Kidney glomerular epithelial cell (primary cell): ENCODE results near the gene SHROOM1.

Source experiments
- DNase-seq: peaks from one replicate; lab custom pipeline; 2025; lab: John Stamatoyannopoulos, UW

SHROOM1 gene

GRCh38 chr5:132824426-132824825 is 6.0 kb downstream of the SHROOM1 start:
- DNase-seq: no peak

DNA sequence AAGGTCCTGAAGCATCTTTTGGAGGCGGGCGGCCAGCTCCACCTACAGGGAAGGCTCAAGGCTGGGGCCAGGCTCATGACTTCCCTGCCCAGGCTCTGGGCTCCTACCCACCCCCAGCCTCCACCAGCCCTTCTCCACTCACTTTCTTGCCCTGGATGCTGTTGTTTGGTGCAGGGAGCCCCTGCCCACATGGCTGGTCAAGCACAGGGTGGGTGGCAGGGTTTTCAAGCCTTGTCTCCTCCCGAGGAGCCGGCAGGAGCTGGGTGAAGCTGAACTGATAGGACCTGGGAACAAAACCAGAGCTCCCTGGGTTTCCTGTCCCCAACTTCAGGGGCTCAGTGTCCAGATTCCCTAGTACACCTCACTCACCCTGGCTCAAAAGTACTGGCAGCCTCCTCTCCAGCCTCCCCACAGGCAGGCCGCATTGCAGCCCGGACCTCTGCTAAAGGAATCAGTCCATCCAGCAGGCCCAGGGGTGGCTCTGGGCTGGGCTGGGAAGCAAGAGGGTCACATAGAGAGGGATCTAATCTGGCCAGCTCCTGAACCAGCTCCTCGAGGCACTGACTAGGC is 6.9 kb downstream of the SHROOM1 start:
- no peak for DNase-seq

GRCh38 chr5:132822650-132823480 is 7.6 kb downstream of the SHROOM1 start:
- DNase-seq: no peak

GRCh38 chr5:132821791-132822190 is 8.7 kb downstream of the SHROOM1 start:
- peak; percentile 22 for DNase-seq

GRCh38 chr5:132821350-132821749 is 9.1 kb downstream of the SHROOM1 start:
- DNase-seq: no peak

DNA sequence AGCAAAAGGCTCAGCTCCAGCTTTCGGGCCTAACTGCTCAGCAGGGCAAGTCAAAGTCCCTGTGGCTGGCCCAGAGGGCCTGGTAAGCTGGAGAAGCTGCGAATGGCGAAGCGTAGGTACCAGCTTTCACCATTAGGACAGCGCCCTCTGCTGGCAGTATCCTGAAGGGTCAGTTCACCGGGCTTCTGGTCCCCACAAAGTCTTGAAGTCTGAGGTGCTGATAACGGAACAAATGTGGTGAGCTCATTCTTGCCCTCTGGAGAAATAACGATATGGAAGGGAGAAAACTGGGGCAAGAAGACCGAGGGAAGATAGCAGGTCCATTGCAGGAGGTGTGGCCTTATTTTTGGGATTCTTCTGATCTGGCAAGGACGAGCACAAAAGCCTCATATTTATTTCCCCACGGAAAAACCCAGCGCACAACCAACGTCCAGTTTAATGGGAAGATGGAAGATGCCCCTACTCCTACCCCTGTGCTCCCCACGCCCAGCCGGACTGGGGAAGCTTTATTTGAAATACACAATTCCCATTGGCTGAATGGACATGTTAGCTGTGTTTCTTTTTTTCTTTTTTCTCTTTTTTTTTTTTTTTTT is 10.2 kb downstream of the SHROOM1 start:
- peak; percentile 85 for DNase-seq

DNA sequence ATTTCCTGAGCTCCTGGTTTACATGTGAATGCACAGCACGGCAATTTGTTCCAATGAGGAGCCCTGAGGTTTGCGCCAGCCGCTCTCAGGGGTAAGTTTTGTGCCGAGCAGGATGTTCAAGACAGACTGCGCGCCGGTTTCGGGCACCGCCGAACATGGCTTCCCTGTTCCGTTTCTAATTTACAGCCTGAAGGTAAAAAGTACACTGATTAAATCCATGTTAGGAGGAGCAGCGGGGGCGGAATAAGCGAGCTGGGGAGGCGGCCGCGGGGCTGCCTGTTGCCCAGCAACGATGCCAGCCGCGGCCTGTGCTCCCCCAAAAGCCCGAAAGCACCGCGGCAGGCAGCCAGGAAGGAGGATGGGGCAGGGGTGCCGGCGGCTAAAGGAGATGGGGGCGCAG is 11.0 kb downstream of the SHROOM1 start:
- DNase-seq: no peak

DNA sequence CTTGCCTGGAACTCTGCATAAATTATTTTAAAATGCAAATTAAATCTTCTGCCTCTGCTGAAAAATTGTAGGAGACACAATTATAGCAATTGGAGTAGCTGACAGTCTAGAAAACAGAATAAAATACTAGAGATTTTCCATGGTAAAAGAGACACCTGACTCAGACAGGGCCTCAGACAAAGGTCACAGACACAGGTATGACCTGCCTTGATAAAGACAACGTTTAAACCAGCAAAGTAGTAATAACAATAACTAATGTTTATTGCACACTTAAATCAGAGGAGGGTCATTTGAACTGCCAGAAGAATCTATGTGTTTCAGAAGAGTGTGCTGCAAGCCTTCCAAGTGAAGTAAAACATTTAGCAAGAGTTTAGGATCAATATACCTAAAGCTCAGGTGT is 13.4 kb downstream of the SHROOM1 start:
- DNase-seq: no peak

GRCh38 chr5:132816554-132816953 is 13.9 kb downstream of the SHROOM1 start:
- DNase-seq: peak; percentile 22

DNA sequence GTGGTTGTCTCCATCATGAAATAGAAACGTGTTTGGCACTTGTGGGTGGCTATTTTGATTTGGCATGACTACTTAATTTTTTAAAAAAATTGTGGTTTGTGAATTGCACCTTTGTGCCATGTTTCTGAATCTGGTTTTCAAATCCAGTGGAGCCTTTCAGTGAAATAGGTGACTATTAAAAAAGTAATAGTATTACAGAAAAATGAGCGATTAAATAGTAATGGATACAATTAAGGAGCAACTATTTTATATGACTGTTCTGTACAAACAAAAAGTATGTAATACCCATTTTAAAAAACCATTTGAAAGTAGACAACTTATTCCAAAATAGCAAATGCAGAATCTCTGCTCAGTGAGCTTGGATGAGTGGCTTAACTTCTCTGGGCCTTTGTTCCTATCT is 14.4 kb downstream of the SHROOM1 start:
- DNase-seq: no peak

GRCh38 chr5:132815454-132815853 is 15.0 kb downstream of the SHROOM1 start:
- no peak for DNase-seq

DNA sequence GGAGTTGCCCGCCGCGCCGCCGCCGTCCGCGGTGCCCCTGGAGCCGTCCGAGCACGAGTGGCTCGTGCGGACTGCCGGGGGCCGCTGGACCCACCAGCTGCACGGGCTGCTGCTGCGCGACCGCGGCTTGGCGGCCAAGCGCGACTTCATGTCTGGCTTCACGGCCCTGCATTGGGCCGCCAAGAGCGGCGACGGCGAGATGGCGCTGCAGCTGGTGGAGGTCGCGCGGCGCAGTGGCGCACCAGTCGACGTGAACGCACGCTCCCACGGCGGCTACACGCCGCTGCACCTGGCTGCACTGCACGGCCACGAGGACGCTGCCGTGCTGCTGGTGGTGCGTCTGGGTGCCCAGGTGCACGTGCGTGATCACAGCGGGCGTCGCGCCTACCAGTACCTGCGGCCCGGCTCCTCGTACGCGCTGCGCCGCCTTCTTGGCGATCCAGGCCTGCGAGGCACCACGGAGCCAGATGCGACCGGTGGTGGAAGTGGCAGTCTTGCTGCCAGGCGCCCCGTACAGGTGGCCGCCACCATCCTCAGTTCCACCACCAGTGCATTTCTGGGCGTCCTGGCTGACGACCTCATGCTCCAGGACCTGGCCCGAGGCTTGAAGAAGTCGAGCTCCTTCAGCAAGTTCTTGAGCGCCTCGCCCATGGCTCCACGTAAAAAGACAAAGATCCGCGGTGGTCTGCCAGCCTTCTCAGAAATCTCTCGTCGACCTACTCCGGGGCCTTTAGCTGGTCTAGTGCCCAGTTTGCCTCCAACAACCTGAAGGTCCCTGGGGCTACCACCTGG is 15.7 kb downstream of the SHROOM1 start:
- DNase-seq: no peak

DNA sequence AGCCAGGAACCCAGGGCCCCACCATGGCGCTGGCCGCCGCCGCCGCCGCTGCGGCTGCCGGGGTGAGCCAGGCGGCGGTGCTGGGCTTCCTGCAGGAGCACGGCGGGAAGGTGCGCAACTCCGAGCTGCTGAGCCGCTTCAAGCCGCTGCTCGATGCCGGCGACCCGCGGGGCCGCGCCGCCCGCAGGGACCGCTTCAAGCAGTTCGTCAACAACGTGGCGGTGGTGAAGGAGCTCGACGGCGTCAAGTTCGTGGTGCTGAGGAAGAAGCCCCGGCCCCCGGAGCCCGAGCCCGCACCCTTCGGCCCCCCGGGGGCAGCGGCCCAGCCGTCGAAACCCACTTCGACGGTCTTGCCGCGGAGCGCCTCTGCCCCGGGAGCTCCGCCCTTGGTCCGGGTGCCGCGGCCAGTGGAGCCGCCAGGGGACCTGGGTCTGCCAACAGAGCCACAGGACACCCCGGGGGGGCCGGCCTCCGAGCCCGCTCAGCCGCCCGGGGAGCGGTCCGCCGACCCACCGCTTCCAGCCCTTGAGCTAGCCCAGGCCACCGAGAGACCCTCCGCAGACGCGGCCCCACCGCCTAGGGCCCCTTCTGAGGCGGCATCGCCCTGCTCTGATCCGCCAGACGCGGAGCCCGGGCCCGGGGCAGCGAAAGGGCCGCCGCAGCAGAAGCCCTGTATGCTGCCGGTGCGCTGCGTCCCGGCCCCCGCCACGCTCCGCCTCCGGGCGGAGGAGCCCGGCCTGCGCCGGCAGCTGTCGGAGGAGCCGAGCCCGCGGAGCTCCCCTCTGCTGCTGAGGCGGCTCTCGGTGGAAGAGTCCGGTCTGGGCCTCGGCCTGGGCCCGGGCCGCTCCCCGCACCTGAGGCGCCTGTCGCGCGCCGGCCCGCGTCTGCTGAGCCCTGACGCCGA is 16.6 kb downstream of the SHROOM1 start:
- no peak for DNase-seq

DNA sequence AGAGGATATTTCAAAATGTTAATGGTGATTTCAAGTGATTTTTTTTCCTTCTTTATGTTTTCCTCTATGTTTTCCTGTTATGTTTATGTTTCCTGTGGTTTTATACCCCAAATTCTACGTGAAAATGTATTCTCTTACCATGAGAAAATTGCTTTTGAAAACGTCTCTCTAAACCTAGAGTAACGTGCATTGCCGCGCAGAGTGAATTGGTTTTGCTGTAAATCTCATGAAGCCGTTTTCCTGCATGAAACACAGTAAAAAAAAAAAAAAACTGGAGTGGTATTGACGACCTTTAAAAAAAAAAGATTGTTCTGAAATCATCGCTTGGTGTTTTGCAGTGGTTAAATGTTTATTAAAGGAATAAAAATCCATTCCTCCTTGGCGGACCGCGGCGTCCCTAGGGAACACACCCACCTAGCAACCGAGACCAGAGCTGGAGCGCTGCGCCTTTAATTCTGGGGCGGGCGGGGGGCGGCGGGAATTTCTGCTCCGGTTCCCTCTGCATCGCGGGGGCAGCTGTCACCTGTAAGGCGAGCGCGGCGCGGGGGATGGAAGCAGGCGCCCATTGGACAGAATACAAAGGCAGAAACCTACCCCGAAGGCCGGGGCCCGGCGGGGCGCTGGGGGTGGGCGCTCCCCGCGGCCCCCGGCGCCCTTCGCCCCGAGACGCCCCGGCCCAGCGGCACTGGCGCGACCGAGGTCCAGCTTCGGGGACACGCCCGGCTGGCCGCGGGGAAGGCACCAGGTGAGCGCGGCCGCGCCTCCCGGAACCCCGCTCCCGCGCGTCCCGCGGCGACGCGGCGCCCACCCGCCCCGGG is 17.5 kb downstream of the SHROOM1 start, which contains the start of gene SOWAHA:
SOWAHA (plus strand) TSS at position 522 of the 818 bp plus-strand sequence. CDS start 320 bp downstream, outside the sequence.
- DNase-seq: no peak

DNA sequence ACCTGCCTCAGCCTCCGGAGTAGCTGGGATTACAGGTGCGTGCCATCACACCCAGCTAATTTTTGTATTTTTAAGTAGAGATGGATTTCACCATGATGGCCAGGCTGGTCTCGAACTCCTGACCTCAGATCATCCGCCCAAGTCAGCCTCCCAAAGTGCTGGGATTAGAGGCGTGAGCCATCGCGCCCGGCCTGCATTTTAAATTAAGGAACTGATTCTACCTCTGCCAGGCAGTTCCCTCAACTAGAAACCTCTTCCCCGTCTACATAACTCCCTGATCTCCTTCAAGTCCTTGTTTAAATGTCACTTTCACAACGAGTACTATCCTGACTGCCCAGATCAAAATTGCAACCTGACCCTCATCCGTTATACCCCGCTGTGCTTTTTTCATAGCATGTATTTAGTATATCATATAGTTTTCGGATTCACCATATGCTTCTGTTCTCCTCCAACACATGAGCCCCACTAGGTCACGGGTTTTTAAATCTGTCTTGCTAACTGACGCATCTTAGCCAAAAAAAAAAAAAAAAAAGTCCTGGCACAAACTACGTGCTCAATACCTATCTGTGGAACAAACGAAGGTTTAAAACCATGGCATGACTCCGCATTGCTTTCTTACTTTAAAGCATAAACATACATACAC is 18.2 kb downstream of the SHROOM1 start:
- no peak for DNase-seq

DNA sequence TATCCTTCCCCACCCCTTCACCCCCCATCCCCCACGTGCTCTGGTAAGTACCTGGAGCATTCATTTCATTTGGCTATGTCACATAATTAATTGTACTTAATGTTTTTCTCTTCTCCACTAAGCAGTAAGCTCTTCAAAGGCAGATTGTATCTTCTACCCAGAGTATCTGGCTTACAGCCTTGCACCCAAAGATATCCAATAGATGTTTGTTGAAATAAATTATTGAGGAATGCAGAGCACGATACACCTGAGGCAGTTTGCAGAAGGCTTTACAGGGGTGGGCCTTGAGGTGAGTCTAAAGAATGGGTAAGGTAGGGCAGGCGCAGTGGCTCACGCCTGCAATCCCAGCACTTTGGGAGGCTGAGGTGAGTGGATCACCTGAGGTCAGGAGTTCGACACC is 19.8 kb downstream of the SHROOM1 start:
- no peak for DNase-seq

GRCh38 chr5:132808866-132809265 is 21.6 kb downstream of the SHROOM1 start:
- DNase-seq: no peak

- DNase-seq: no peak
Measured at GRCh38 chr5:132808448-132808847, 22.0 kb downstream of the SHROOM1 start.

GRCh38 chr5:132807163-132807838 is 23.1 kb downstream of the SHROOM1 start:
- DNase-seq: no peak
